Right atrium auricular region (tissue), 2 donors: ENCODE data around the gene ZNF490. TPM values are rescaled to one million over a fixed set of nuclear protein-coding genes. Genes with fewer than 3 reads are reported as not detected.
A peak's percentile ranks its signal among the peaks of the same experiment; 100 is the strongest.

Experiments
- DNase-seq: peaks from one replicate; pipeline ENCODE4 v3.0.0-alpha.2; 2019; ENCODE audit warnings: low spot score
- H3K27ac ChIP-seq, 2 donors: fragments of 200-600 bp; sonication (generic); 1 replicate in 1 of 2; 2 replicates in 1 of 2; pipeline ENCODE4 v1.5.1; 2016 to 2019
- H3K27me3 ChIP-seq, 2 donors: fragments of 200-600 bp; sonication (generic); one replicate each; pipeline versions ENCODE4 v1.5.1 to v1.6.0; 2017 to 2019
- H3K36me3 ChIP-seq: fragments of 200-600 bp; sonication (generic); one replicate; pipeline ENCODE4 v1.5.1; 2016
- H3K4me1 ChIP-seq, 2 donors: fragments of 200-600 bp; sonication (generic); one replicate each; pipeline versions ENCODE4 v1.5.1 to v1.6.0; 2017 to 2019
- H3K4me3 ChIP-seq, 2 donors: fragments of 200-600 bp; sonication (generic); 1 replicate in 1 of 2; 2 replicates in 1 of 2; pipeline ENCODE4 v1.5.1; 2017 to 2019; ENCODE audit warnings: mild to moderate bottlenecking in 1 of 2, moderate library complexity in 1 of 2
- H3K9me3 ChIP-seq, 2 donors: fragments of 200-600 bp; sonication (generic); one replicate each; pipeline ENCODE4 v1.5.1; 2019
- CTCF ChIP-seq, 2 donors: fragments of 200-600 bp; sonication (generic); IDR thresholded peaks; one replicate each; pipeline ENCODE4 v1.5.1; 2019; ENCODE audit warnings: antibody characterized with exemption in 2 of 2
- total RNA-seq, 2 donors: library from RNA; depleted of rRNA; stranded (reverse); fragments of >200 nt; gene quantifications; one replicate each; pipeline ENCODE4 v1.1.0, GENCODE V29; 2016

Gene ZNF490
- total RNA-seq, 2 donors from 2014 or later = 2.5 to 4.5 TPM

GRCh38 chr19:12642506-12642905 is 31.9 kb upstream of the ZNF490 start:
- no peak overlapping the region for H3K4me3 ChIP-seq
- no peaks in the 10 kb centered on the region for H3K9me3 ChIP-seq
- H3K27ac ChIP-seq = no peak overlapping the region
- DNase-seq = no peak
- peaks cover 0 to 14% of the 10 kb centered on the region in 2 donors for H3K4me1 ChIP-seq
- no peaks in the 10 kb centered on the region for H3K36me3 ChIP-seq
- H3K27me3 ChIP-seq = no peaks in the 10 kb centered on the region
- no peak for TF ChIP-seq CTCF (IDR thresholded peaks at IDR 0.05)

- Histone ChIP-seq H3K4me1 (peaks cover 0 to 12% of the 10 kb centered on the region in 2 donors), H3K27ac (no peak overlapping the region), H3K9me3 (no peaks in the 10 kb centered on the region), H3K27me3 (no peaks in the 10 kb centered on the region), H3K4me3 (no peak overlapping the region), H3K36me3 (no peaks in the 10 kb centered on the region)
- TF ChIP-seq CTCF (IDR thresholded peaks at IDR 0.05) = no peak
- DNase-seq = no peak
Observed at GRCh38 chr19:12641456-12641855, 30.8 kb upstream of the ZNF490 start.

GRCh38 chr19:12639901-12640613 is 29.4 kb upstream of the ZNF490 start:
- Histone ChIP-seq H3K36me3 (no peaks in the 10 kb centered on the region), H3K4me3 (peak overlapping the region in 1 of 2 donors; percentile 35), H3K9me3 (no peaks in the 10 kb centered on the region), H3K27ac (no peak overlapping the region), H3K27me3 (no peaks in the 10 kb centered on the region), H3K4me1 (peaks cover 0 to 12% of the 10 kb centered on the region in 2 donors)
- peak; percentile 62 to 83 for TF ChIP-seq CTCF (IDR thresholded peaks at IDR 0.05)
- peak; percentile 83 for DNase-seq

GRCh38 chr19:12638611-12639182 is 28.1 kb upstream of the ZNF490 start:
- TF ChIP-seq CTCF (IDR thresholded peaks at IDR 0.05) = no peak
- no peak overlapping the region for H3K27ac ChIP-seq
- no peaks in the 10 kb centered on the region for H3K9me3 ChIP-seq
- DNase-seq = no peak
- no peaks in the 10 kb centered on the region for H3K27me3 ChIP-seq
- peaks cover 0 to 12% of the 10 kb centered on the region in 2 donors for H3K4me1 ChIP-seq
- no peaks in the 10 kb centered on the region for H3K36me3 ChIP-seq
- no peak overlapping the region for H3K4me3 ChIP-seq

GRCh38 chr19:12636631-12637030 is 26.0 kb upstream of the ZNF490 start:
- H3K4me1 ChIP-seq = peaks cover 0 to 12% of the 10 kb centered on the region in 2 donors
- H3K27ac ChIP-seq = no peak overlapping the region
- H3K27me3 ChIP-seq = no peaks in the 10 kb centered on the region
- no peak overlapping the region for H3K4me3 ChIP-seq
- TF ChIP-seq CTCF (IDR thresholded peaks at IDR 0.05) = no peak
- no peak for DNase-seq
- no peaks in the 10 kb centered on the region for H3K9me3 ChIP-seq
- no peaks in the 10 kb centered on the region for H3K36me3 ChIP-seq
